AG09309 (cell line): ENCODE results near the gene MBD3L4.

Source experiments
- DNase-seq: peaks from one replicate; pipeline ENCODE4 v3.0.0-alpha.2; 2010; ENCODE audit warnings: low read depth
- H3K4me3 ChIP-seq: 2 replicates; pipeline ENCODE4 v1.5.1; 2011; ENCODE audit warnings: mild to moderate bottlenecking, low read depth, low read length, moderate library complexity; ENCODE audit not compliant: control insufficient read depth
- CTCF ChIP-seq: IDR thresholded peaks from 2 replicates; pipeline ENCODE4 v1.5.1; 2011; ENCODE audit warnings: mild to moderate bottlenecking, low read depth, low read length, inconsistent platforms; ENCODE audit not compliant: insufficient read depth, control insufficient read depth; ENCODE audit errors: missing control alignments

Gene MBD3L4

DNA sequence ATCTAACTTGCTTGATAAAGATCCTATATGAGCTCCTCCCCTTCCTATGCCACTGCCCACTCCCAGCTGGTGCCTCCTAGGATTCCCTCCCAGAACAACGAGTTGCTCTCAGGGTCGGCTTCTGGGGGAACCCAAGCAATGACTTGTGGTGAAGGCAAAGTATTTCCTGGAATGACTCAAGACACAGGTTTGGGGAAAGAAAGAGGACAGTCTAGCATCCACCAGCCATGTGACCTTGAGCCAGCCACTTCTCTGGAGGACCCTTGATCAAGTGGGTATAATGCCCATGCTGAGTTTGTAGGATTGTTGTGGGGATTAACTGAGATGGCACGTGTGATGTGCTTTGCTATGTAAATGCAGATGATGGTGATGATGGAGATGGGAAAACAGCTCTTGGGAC, 51.7 kb downstream of the MBD3L4 start:
- no peak for DNase-seq
- H3K4me3 ChIP-seq = no peak overlapping the region
- no peak for TF ChIP-seq CTCF

DNA sequence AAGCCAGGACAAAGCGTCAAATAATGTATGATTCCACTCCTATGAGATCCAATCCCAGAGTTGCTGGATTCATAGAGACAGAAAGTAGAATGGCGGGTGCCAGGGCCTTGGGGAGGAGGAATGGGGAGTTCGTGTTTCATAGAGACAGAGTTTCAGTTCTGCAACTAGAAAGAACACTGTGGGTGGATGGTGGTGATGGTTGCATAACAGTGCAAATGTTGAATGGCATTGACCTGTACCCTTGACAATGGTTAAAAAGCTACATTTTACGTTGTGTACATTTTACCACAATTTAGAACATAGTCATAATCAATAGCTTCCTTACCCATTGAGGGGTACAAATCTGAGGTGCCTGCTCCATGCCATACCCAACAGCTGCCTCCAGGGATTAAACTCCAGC, 52.1 kb downstream of the MBD3L4 start:
- no peak for DNase-seq
- TF ChIP-seq CTCF = no peak
- H3K4me3 ChIP-seq = no peak overlapping the region
